ENCODE results near the gene NFS1.

GRCh38 chr20:35627121-35627520, 72.0 kb downstream of the NFS1 start:
- TF ChIP-seq POLR2A (IDR thresholded peaks at IDR 0.05; ENCODE audit: low read depth, low read length) (no peak), POLR2AphosphoS5 (IDR thresholded peaks at IDR 0.05; ENCODE audit: low read depth, low read length) (no peak), TAF1 (IDR thresholded peaks at IDR 0.05; ENCODE audit: borderline replicate concordance, low read depth, low read length) (no peak)

All from GM12892 (cell line).